HepG2 (cell line): ENCODE data around the gene EPHX1. TPM values are rescaled to one million over a fixed set of nuclear protein-coding genes. Genes with fewer than 3 reads are reported as not detected.

Experiments used
- FOXA1 ChIP-seq, 2 experiments: fragments of 450-650 bp in 1 of 2; sonication (generic) in 1 of 2; formaldehyde crosslinking in 1 of 2; IDR thresholded peaks; 2 replicates each; pipeline versions ENCODE4 v1.4.0 to v1.6.1; 2016 to 2020; ENCODE audit warnings: missing genetic modification reagents in 1 of 2
- FOXP4 ChIP-seq: sonication (generic); formaldehyde crosslinking; IDR thresholded peaks from 2 replicates; pipeline ENCODE4 v1.4.0; 2020; ENCODE audit warnings: missing genetic modification reagents
- HNRNPUL1 ChIP-seq: fragments of 200-400 bp; formaldehyde crosslinking; IDR thresholded peaks from 2 replicates; pipeline ENCODE4 v1.6.1; 2017; ENCODE audit warnings: low read depth, mild to moderate bottlenecking, low read length, moderate library complexity
- MXD4 ChIP-seq: IDR thresholded peaks from 2 replicates; pipeline ENCODE4 v1.6.1; 2016; ENCODE audit warnings: mild to moderate bottlenecking, missing biosample characterization, missing genetic modification reagents
- MXI1 ChIP-seq: IDR thresholded peaks from 3 replicates; pipeline ENCODE4 v1.6.1; 2012; ENCODE audit warnings: low read depth, low read length, inconsistent platforms, borderline replicate concordance
- NR2F2 ChIP-seq: IDR thresholded peaks from 2 replicates; pipeline ENCODE4 v1.6.1; 2012; ENCODE audit warnings: low read depth, inconsistent platforms, borderline replicate concordance
- PHF21A ChIP-seq: sonication (generic); formaldehyde crosslinking; IDR thresholded peaks from 2 replicates; pipeline ENCODE4 v1.5.0; 2020; ENCODE audit warnings: mild to moderate bottlenecking, missing genetic modification reagents
- RERE ChIP-seq: IDR thresholded peaks from 2 replicates; pipeline ENCODE4 v1.6.1; 2016; ENCODE audit warnings: low read depth, missing genetic modification reagents, missing compliant biosample characterization
- RFX1 ChIP-seq: fragments of 450-650 bp; IDR thresholded peaks from 2 replicates; pipeline ENCODE4 v1.6.1; 2017
- SATB2 ChIP-seq: sonication (generic); formaldehyde crosslinking; IDR thresholded peaks from 2 replicates; pipeline ENCODE4 v1.5.0; 2020; ENCODE audit warnings: missing genetic modification reagents
- SKI ChIP-seq: fragments of 450-650 bp; IDR thresholded peaks from one replicate; pipeline ENCODE4 v1.6.1; 2018; ENCODE audit warnings: mild to moderate bottlenecking; ENCODE audit not compliant: partially characterized antibody
- SP1 ChIP-seq, 2 experiments: fragments of 450-650 bp in 1 of 2; sonication (generic) in 1 of 2; formaldehyde crosslinking in 1 of 2; IDR thresholded peaks; 2 replicates each; pipeline versions ENCODE4 v1.4.0 to v1.6.1; 2016 to 2020; ENCODE audit warnings: missing genetic modification reagents in 1 of 2
- TBX3 ChIP-seq: fragments of 450-650 bp; IDR thresholded peaks from 2 replicates; pipeline ENCODE4 v1.6.1; 2017; ENCODE audit warnings: antibody characterized with exemption, mild to moderate bottlenecking, inconsistent platforms, borderline replicate concordance
- TOE1 ChIP-seq: sonication (generic); formaldehyde crosslinking; IDR thresholded peaks from 2 replicates; pipeline ENCODE4 v1.4.0; 2020; ENCODE audit warnings: mild to moderate bottlenecking, missing genetic modification reagents
- ZNF101 ChIP-seq: sonication (generic); formaldehyde crosslinking; IDR thresholded peaks from 2 replicates; pipeline ENCODE4 v1.4.0; 2020; ENCODE audit warnings: mild to moderate bottlenecking, low read depth, missing genetic modification reagents, borderline replicate concordance
- ZNF12 ChIP-seq: sonication (generic); formaldehyde crosslinking; IDR thresholded peaks from 2 replicates; pipeline ENCODE4 v1.5.0; 2020; ENCODE audit warnings: missing genetic modification reagents
- ZNF18 ChIP-seq: sonication (generic); formaldehyde crosslinking; IDR thresholded peaks from 2 replicates; pipeline ENCODE4 v1.8.0; 2022; ENCODE audit warnings: mild to moderate bottlenecking, missing genetic modification reagents; ENCODE audit not compliant: insufficient replicate concordance
- ZNF605 ChIP-seq: sonication (generic); formaldehyde crosslinking; IDR thresholded peaks from 2 replicates; pipeline ENCODE4 v1.8.0; 2022; ENCODE audit warnings: mild to moderate bottlenecking, missing genetic modification reagents
- ZNF607 ChIP-seq: sonication (generic); formaldehyde crosslinking; IDR thresholded peaks from 2 replicates; pipeline ENCODE4 v1.5.1; 2020; ENCODE audit warnings: missing genetic modification reagents, mild to moderate bottlenecking, borderline replicate concordance
- ZNF674 ChIP-seq: sonication (generic); formaldehyde crosslinking; IDR thresholded peaks from 2 replicates; pipeline ENCODE4 v1.5.0; 2020; ENCODE audit warnings: low read depth, mild to moderate bottlenecking, missing genetic modification reagents
- ZNF737 ChIP-seq: sonication (generic); formaldehyde crosslinking; IDR thresholded peaks from 2 replicates; pipeline ENCODE4 v1.5.0; 2020; ENCODE audit warnings: missing genetic modification reagents, mild to moderate bottlenecking, borderline replicate concordance
- ZNF749 ChIP-seq: sonication (generic); formaldehyde crosslinking; IDR thresholded peaks from 2 replicates; pipeline ENCODE4 v1.8.0; 2022; ENCODE audit warnings: mild to moderate bottlenecking, missing genetic modification reagents, moderate library complexity, borderline replicate concordance
- polyA plus RNA-seq, 8 experiments: library from polyadenylated mRNA; depleted of rRNA in 3 of 8; stranded (reverse) in 7 of 8; unstranded in 1 of 8; fragments of >200 nt; fragmentation: Illumina TruSeq in 4 of 8; extraction: Trizol in 4 of 8; gene quantifications; 2 replicates each; pipeline versions ENCODE4 v1.2.1 to v1.2.3, GENCODE V29; 2011 to 2016; ENCODE audit warnings: low read depth in 4 of 8, missing spikeins in 1 of 8, mixed read lengths in 1 of 8; ENCODE audit not compliant: insufficient read depth in 1 of 8
- total RNA-seq, 5 experiments: library from RNA; depleted of rRNA; stranded (reverse); fragments of >200 nt; fragmentation: Illumina TruSeq; extraction: Trizol; gene quantifications; 2 replicates each; pipeline ENCODE4 v1.2.3, GENCODE V29; 2016; ENCODE audit warnings: low read depth in 1 of 5

Gene EPHX1
- total and polyA plus RNA-seq, 2 of the 13 experiments (the other 11 are each of a cell fraction or from before 2014, with no cell fraction given): 27.7 to 36.5 TPM

- TF ChIP-seq FOXP4 (CRISPR knock-in tag) (peak; percentile 77), ZNF674 (CRISPR knock-in tag) (no peak), TOE1 (CRISPR knock-in tag) (no peak; the same call in 1 of the 2 replicates), SATB2 (CRISPR knock-in tag) (no peak), TBX3 (no peak), ZNF737 (no peak), ZNF18 (CRISPR knock-in tag) (no peak), ZNF101 (CRISPR knock-in tag) (no peak), SKI (no peak), PHF21A (peak; percentile 84), ZNF749 (no peak), RFX1 (no peak), RERE (CRISPR knock-in tag) (no peak), ZNF607 (no peak), HNRNPUL1 (no peak), MXD4 (CRISPR knock-in tag) (peak; percentile 64; the same call in 1 of the 2 replicates), FOXA1 (IDR thresholded peaks at IDR 0.05) (no peak), FOXA1 (CRISPR knock-in tag; IDR thresholded peaks at IDR 0.05) (peak; percentile 68), MXI1 (no peak), NR2F2 (peak; percentile 58; the same call in 1 of the 2 replicates), ZNF605 (CRISPR knock-in tag) (no peak), SP1 (IDR thresholded peaks at IDR 0.05) (no peak), SP1 (CRISPR knock-in tag; IDR thresholded peaks at IDR 0.05) (no peak), ZNF12 (CRISPR knock-in tag) (no peak; the same call in 1 of the 2 replicates)
Observed at GRCh38 chr1:225825078-225825477, 15.2 kb downstream of the EPHX1 start (continued).
